T-cell (primary cell): Measurements from ENCODE around the gene SYNM. TPM values are rescaled to one million over a fixed set of nuclear protein-coding genes. Genes with fewer than 3 reads are reported as not detected.

Experiments used
- ATAC-seq, 4 experiments: fragments of 200-7000 bp in 3 of 4; fragments of 150-1000 bp in 1 of 4; cut with Tn5 transposase; replicated peaks in 1 of 4; 1 replicate in 3 of 4; 2 replicates in 1 of 4; pipeline ENCODE4 v1.10.0; 2021; ENCODE audit warnings: moderate library complexity in 3 of 4, mild to moderate bottlenecking in 2 of 4, moderate number of reproducible peaks in 1 of 4
- CTCF ChIA-PET, 2 donors: fragments of 300-600 bp; sonication (Branson Sonifier 250); formaldehyde crosslinking; loops; one replicate each; lab custom pipeline; 2022; ENCODE audit warnings: antibody characterized with exemption in 2 of 2; lab: Charles Lee
- POLR2A ChIA-PET, 2 donors: fragments of 300-600 bp; sonication (Branson Sonifier 250); formaldehyde crosslinking; loops; one replicate each; lab custom pipeline; 2022; ENCODE audit warnings: antibody characterized with exemption in 2 of 2; lab: Charles Lee
- DNase-seq, 35 experiments: peaks; one replicate each; pipeline versions ENCODE4 v3.0.0 to v3.0.0-alpha.2; 2013 to 2023
- H3K27ac ChIP-seq: one replicate; pipeline ENCODE4 v1.5.1; 2013; ENCODE audit warnings: low read length
- H3K27me3 ChIP-seq, 2 experiments: replicated peaks in 1 of 2; 1 replicate in 1 of 2; 2 replicates in 1 of 2; pipeline versions ENCODE4 v1.6.1 to v1.7.0; 2013; ENCODE audit warnings: low read length in 1 of 2, mixed read lengths in 1 of 2; ENCODE audit not compliant: control insufficient read depth in 2 of 2, insufficient read depth in 2 of 2; ENCODE audit errors: extremely low read depth in 1 of 2
- H3K36me3 ChIP-seq, 2 donors: 1 replicate in 1 of 2; 2 replicates in 1 of 2; pipeline versions ENCODE4 v1.6.1 to v1.7.0; 2013; ENCODE audit warnings: low read length in 1 of 2; ENCODE audit not compliant: control insufficient read depth in 2 of 2, insufficient read depth in 1 of 2; ENCODE audit errors: extremely low read depth in 1 of 2
- H3K4me1 ChIP-seq, 2 experiments: 1 replicate in 1 of 2; 2 replicates in 1 of 2; pipeline versions ENCODE4 v1.6.1 to v1.7.0; 2013; ENCODE audit warnings: low read length in 2 of 2, mixed read lengths in 1 of 2; ENCODE audit not compliant: insufficient read depth in 2 of 2, control insufficient read depth in 1 of 2; ENCODE audit errors: extremely low read depth in 1 of 2
- H3K4me3 ChIP-seq, 2 donors: 1 replicate in 1 of 2; 2 replicates in 1 of 2; pipeline versions ENCODE4 v1.5.1 to v1.7.0; 2013; ENCODE audit warnings: mild to moderate bottlenecking in 2 of 2, low read length in 1 of 2, moderate library complexity in 1 of 2; ENCODE audit not compliant: control insufficient read depth in 1 of 2; ENCODE audit errors: extremely low read depth in 1 of 2
- H3K9me3 ChIP-seq: 2 replicates; pipeline ENCODE4 v1.7.0; 2013
- H3K27ac Mint-ChIP-seq, 2 donors: one replicate each; pipeline ENCODE4 v1.8.0; 2020 to 2021; ENCODE audit warnings: mild to moderate bottlenecking in 2 of 2, mixed read lengths in 2 of 2
- H3K27me3 Mint-ChIP-seq, 2 donors: one replicate each; pipeline ENCODE4 v1.8.0; 2021 to 2022; ENCODE audit warnings: mixed read lengths in 2 of 2
- H3K36me3 Mint-ChIP-seq: one replicate; pipeline ENCODE4 v1.8.0; 2021; ENCODE audit warnings: mixed read lengths
- H3K4me1 Mint-ChIP-seq, 3 donors: one replicate each; pipeline ENCODE4 v1.8.0; 2020 to 2022; ENCODE audit warnings: mixed read lengths in 3 of 3, mild to moderate bottlenecking in 1 of 3
- H3K4me3 Mint-ChIP-seq, 3 donors: one replicate each; pipeline ENCODE4 v1.8.0; 2020 to 2022; ENCODE audit warnings: mild to moderate bottlenecking in 3 of 3, mixed read lengths in 3 of 3, moderate library complexity in 3 of 3
- H3K9me3 Mint-ChIP-seq, 3 donors: one replicate each; pipeline ENCODE4 v1.8.0; 2020 to 2022; ENCODE audit warnings: mixed read lengths in 3 of 3
- WGBS: methylation state at CpG from one replicate; pipeline ENCODE4 v1.1.5; 2013; ENCODE audit warnings: missing lambda C conversion rate; ENCODE audit not compliant: insufficient coverage; 5-methylcytosine and 5-hydroxymethylcytosine counted together
- total RNA-seq, 35 experiments: library from RNA in 6 of 35; stranded (reverse) in 6 of 35; fragments of 120-200 nt in 1 of 35; gene quantifications; one replicate each; pipeline versions ENCODE4 v1.2.1 to v1.2.4 and lab custom pipeline; 2013 to 2026

SYNM gene
- total RNA-seq, 5 donors from 2014 or later (not counting 1 experiment from before 2014, with no cell fraction given), result 3.7 to 7.3 (median 4.2) TPM

- Mint-ChIP-seq H3K27me3 (peaks cover 27 to 38% of the 10 kb centered on the region in 2 donors), H3K36me3 (no peaks in the 10 kb centered on the region), H3K9me3 (no peaks in the 10 kb centered on the region), H3K27ac (peak overlapping the region in 1 of 2 donors; percentile 54), H3K4me3 (peak overlapping the region; percentile 46 to 72 (median 58)), H3K4me1 (peaks cover 6 to 23% (median 17%) of the 10 kb centered on the region in 3 donors)
- Histone ChIP-seq H3K36me3 (no peaks in the 10 kb centered on the region), H3K9me3 (no peaks in the 10 kb centered on the region), H3K27me3 (peaks cover 0 to 47% of the 10 kb centered on the region in 2 experiments), H3K4me3 (peak overlapping the region; percentile 27 to 64), H3K4me1 (peaks cover 2 to 21% of the 10 kb centered on the region in 2 experiments), H3K27ac (peak overlapping the region; percentile 38)
- POLR2A ChIA-PET, result interaction anchor here in 1 of 2 donors (0.6 kb wide), 1 partner anchor 12 kb away, joined by 3 read pairs; no protein-coding TSS in a partner anchor
- CTCF ChIA-PET, result interaction anchor here (0.7 to 0.9 kb wide), 2 partner anchors 8 to 599 kb away, joined by 3 read pairs; no protein-coding TSS in a partner anchor
- 5% methylated on average over 116 of the region's 116 CpGs for WGBS
- ATAC-seq (peak; percentile 47 to 60 (median 50)), DNase-seq (peak in 20 of 35 experiments; percentile 2 to 58 (median 19))
Measured at GRCh38 chr15:99105514-99106341, 848 bp downstream of the SYNM start.

GRCh38 chr15:99106417-99107220 lies 1.7 kb downstream of the SYNM start:
- peaks cover 0 to 44% of the 10 kb centered on the region in 2 experiments for H3K27me3 ChIP-seq
- ChIA-PET POLR2A (no interaction called here), CTCF (no interaction called here)
- DNase-seq (peak in 24 of 35 experiments; percentile 5 to 64 (median 26)), ATAC-seq (peak in 2 of 4 experiments; percentile 32 to 74)
- Mint-ChIP-seq H3K4me1 (peaks cover 11 to 26% (median 20%) of the 10 kb centered on the region in 3 donors), H3K9me3 (no peaks in the 10 kb centered on the region), H3K4me3 (peak overlapping the region; percentile 39 to 72 (median 56)), H3K27me3 (peaks cover 24 to 35% of the 10 kb centered on the region in 2 donors), H3K27ac (peak overlapping the region in 1 of 2 donors; percentile 54), H3K36me3 (no peaks in the 10 kb centered on the region)
- peaks cover 5 to 21% of the 10 kb centered on the region in 2 experiments for H3K4me1 ChIP-seq
- no peaks in the 10 kb centered on the region for H3K36me3 ChIP-seq
- peak overlapping the region; percentile 27 to 64 for H3K4me3 ChIP-seq
- WGBS, result 34% methylated on average over 13 of the region's 15 CpGs
- H3K9me3 ChIP-seq, result no peaks in the 10 kb centered on the region
- H3K27ac ChIP-seq, result peak overlapping the region; percentile 38

- ATAC-seq, result no peak
- no peaks in the 10 kb centered on the region for H3K36me3 Mint-ChIP-seq
- no peak overlapping the region for H3K4me3 Mint-ChIP-seq
- ChIA-PET POLR2A (no interaction called here), CTCF (no interaction called here)
- Histone ChIP-seq H3K4me3 (no peak overlapping the region), H3K36me3 (no peaks in the 10 kb centered on the region), H3K4me1 (peaks cover 5 to 21% of the 10 kb centered on the region in 2 experiments), H3K27me3 (peaks cover 0 to 28% of the 10 kb centered on the region in 2 experiments), H3K27ac (no peak overlapping the region), H3K9me3 (no peaks in the 10 kb centered on the region)
- DNase-seq, result no peak
- peaks cover 11 to 23% (median 18%) of the 10 kb centered on the region in 3 donors for H3K4me1 Mint-ChIP-seq
- WGBS, result 87% methylated on average over 5 of the region's 5 CpGs
- peaks cover 11 to 19% of the 10 kb centered on the region in 2 donors for H3K27me3 Mint-ChIP-seq
- no peaks in the 10 kb centered on the region for H3K9me3 Mint-ChIP-seq
- H3K27ac Mint-ChIP-seq, result no peak overlapping the region
Measured at GRCh38 chr15:99108993-99109392, 4.1 kb downstream of the SYNM start.

- no peaks in the 10 kb centered on the region for H3K36me3 Mint-ChIP-seq
- 86% methylated on average over 10 of the region's 10 CpGs for WGBS
- H3K4me3 Mint-ChIP-seq, result no peak overlapping the region
- peaks cover 11 to 17% of the 10 kb centered on the region in 2 donors for H3K27me3 Mint-ChIP-seq
- no peaks in the 10 kb centered on the region for H3K36me3 ChIP-seq
- no peaks in the 10 kb centered on the region for H3K9me3 ChIP-seq
- POLR2A ChIA-PET, result interaction anchor here in 1 of 2 donors (0.6 kb wide), 1 partner anchor 34 kb away, joined by 3 read pairs; no protein-coding TSS in a partner anchor
- no peak overlapping the region for H3K27ac Mint-ChIP-seq
- peaks cover 11 to 23% (median 18%) of the 10 kb centered on the region in 3 donors for H3K4me1 Mint-ChIP-seq
- H3K27me3 ChIP-seq, result peaks cover 0 to 23% of the 10 kb centered on the region in 2 experiments
- CTCF ChIA-PET, result no interaction called here
- DNase-seq (no peak), ATAC-seq (no peak)
- H3K4me3 ChIP-seq, result no peak overlapping the region
- H3K9me3 Mint-ChIP-seq, result no peaks in the 10 kb centered on the region
- peaks cover 5 to 20% of the 10 kb centered on the region in 2 experiments for H3K4me1 ChIP-seq
- no peak overlapping the region for H3K27ac ChIP-seq
Measured at GRCh38 chr15:99109555-99110021, 4.7 kb downstream of the SYNM start.

- Histone ChIP-seq H3K27me3 (peaks cover 0 to 20% of the 10 kb centered on the region in 2 experiments), H3K9me3 (no peaks in the 10 kb centered on the region), H3K4me3 (no peak overlapping the region), H3K4me1 (peaks cover 5 to 16% of the 10 kb centered on the region in 2 experiments), H3K27ac (no peak overlapping the region), H3K36me3 (no peaks in the 10 kb centered on the region)
- H3K27ac Mint-ChIP-seq, result no peak overlapping the region
- H3K36me3 Mint-ChIP-seq, result no peaks in the 10 kb centered on the region
- H3K4me3 Mint-ChIP-seq, result no peak overlapping the region
- WGBS, result 89% methylated on average over 8 of the region's 12 CpGs
- peaks cover 11 to 23% (median 18%) of the 10 kb centered on the region in 3 donors for H3K4me1 Mint-ChIP-seq
- CTCF ChIA-PET, result no interaction called here
- DNase-seq (no peak), ATAC-seq (no peak)
- peaks cover 11 to 17% of the 10 kb centered on the region in 2 donors for H3K27me3 Mint-ChIP-seq
- no peaks in the 10 kb centered on the region for H3K9me3 Mint-ChIP-seq
- POLR2A ChIA-PET, result no interaction called here
Measured at GRCh38 chr15:99110093-99110492, 5.2 kb downstream of the SYNM start.
